Aorta (tissue), 5 donors: ENCODE data around the gene NQO2. TPM values are rescaled to one million over a fixed set of nuclear protein-coding genes. Genes with fewer than 3 reads are reported as not detected.

Experiments
- ATAC-seq: fragments of 200-7000 bp; cut with Tn5 transposase; one replicate; pipeline ENCODE4 v1.9.1; 2022; ENCODE audit warnings: moderate library complexity; ENCODE audit not compliant: low FRiP score
- DNase-seq, 2 donors: peaks; one replicate each; pipeline ENCODE4 v3.0.0-alpha.2; 2020
- H3K27ac ChIP-seq, 2 donors: one replicate each; pipeline ENCODE4 v1.5.1; 2013; ENCODE audit warnings: low read length in 2 of 2, mild to moderate bottlenecking in 2 of 2, moderate library complexity in 2 of 2, control low read depth in 1 of 2, inconsistent platforms in 1 of 2, low read depth in 1 of 2
- H3K27me3 ChIP-seq, 2 donors: one replicate each; pipeline ENCODE4 v1.6.1; 2013; ENCODE audit warnings: control low read depth in 1 of 2, low read length in 1 of 2, mild to moderate bottlenecking in 1 of 2, moderate library complexity in 1 of 2; ENCODE audit not compliant: insufficient read depth in 2 of 2, control insufficient read depth in 1 of 2
- H3K36me3 ChIP-seq, 2 donors: one replicate each; pipeline ENCODE4 v1.6.1; 2013; ENCODE audit warnings: control low read depth in 1 of 2, low read length in 1 of 2, mild to moderate bottlenecking in 1 of 2; ENCODE audit not compliant: insufficient read depth in 2 of 2, control insufficient read depth in 1 of 2
- H3K4me1 ChIP-seq, 2 donors: one replicate each; pipeline ENCODE4 v1.6.1; 2013; ENCODE audit warnings: low read length in 2 of 2, control low read depth in 1 of 2, mild to moderate bottlenecking in 1 of 2, moderate library complexity in 1 of 2; ENCODE audit not compliant: insufficient read depth in 2 of 2, control insufficient read depth in 1 of 2
- H3K4me3 ChIP-seq, 2 donors: one replicate each; pipeline ENCODE4 v1.5.1; 2013; ENCODE audit warnings: low read length in 2 of 2, control low read depth in 1 of 2, mild to moderate bottlenecking in 1 of 2
- H3K9me3 ChIP-seq: one replicate; pipeline ENCODE4 v1.6.1; 2013; ENCODE audit warnings: mild to moderate bottlenecking, low read length; ENCODE audit not compliant: control insufficient read depth
- WGBS, 2 donors: extraction: QIAGEN DNeasy Blood & Tissue Kit; methylation state at CpG; one replicate each; pipeline ENCODE4 v1.1.7; 2013; 5-methylcytosine and 5-hydroxymethylcytosine counted together
- intact Hi-C, 2 donors: fragments of 100-400 bp; cut with DNase I; formaldehyde crosslinking; loops; one replicate each; pipeline versions ENCODE4 v1.14.2 to v1.15.0; 2022
- polyA plus RNA-seq, 2 donors: library from polyadenylated mRNA; stranded (reverse); fragments of 200-250 nt; gene quantifications; one replicate each; pipeline ENCODE4 v1.2.3, GENCODE V29; 2013
- total RNA-seq, 2 donors: library from RNA; stranded (reverse); fragmentation: NEBNext Ultra II Directional; extraction: Animal tissue kit (Norgen Biotek cat#: 25700); gene quantifications; one replicate each; pipeline ENCODE4 v1.2.1, GENCODE V29; 2021
- donor health status: healthy with polysubstance abuse.
- donor health status: Bipolar disorder and iron deficiency.
- donor health status: DM: no; HTN: no; CAD: no.
- donor health status: DM: no; HTN: no; CAD: no.
- donor health status: DM: yes; HTN: yes; CAD: no.

The NQO2 gene
- total and polyA plus RNA-seq, 4 donors, result 23.2 to 58.9 (median 49.4) TPM

DNA sequence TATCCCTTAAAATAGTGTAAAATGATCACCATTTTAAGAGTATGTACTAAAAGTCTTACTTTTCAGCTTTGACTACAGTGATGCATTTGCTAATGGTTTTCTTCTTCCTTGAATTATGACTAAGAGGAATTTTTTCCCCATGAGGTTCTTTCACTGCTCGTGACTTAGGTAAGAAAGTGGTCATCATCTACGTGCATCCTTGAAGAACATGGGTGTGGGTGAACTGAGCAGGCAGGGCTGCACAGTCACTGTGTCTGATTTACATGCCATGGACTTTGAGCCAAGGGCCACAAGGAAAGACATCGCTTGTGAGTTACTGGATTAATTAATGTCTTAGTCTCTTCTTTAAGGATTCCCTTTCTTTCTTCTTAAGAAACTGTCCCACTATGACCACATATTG is 33.3 kb downstream of the NQO2 start:
- Histone ChIP-seq H3K4me1 (no peaks in the 10 kb centered on the region), H3K27ac (no peak overlapping the region), H3K9me3 (no peaks in the 10 kb centered on the region), H3K27me3 (no peaks in the 10 kb centered on the region), H3K4me3 (no peak overlapping the region), H3K36me3 (no peaks in the 10 kb centered on the region)
- DNase-seq (no peak), ATAC-seq (no peak)
- WGBS, 2 donors, result 94 to 95% methylated on average over 3 of the region's 3 CpGs
- intact Hi-C loops, result no loop called here

- DNase-seq (no peak), ATAC-seq (no peak)
- Histone ChIP-seq H3K4me1 (no peaks in the 10 kb centered on the region), H3K36me3 (no peaks in the 10 kb centered on the region), H3K27ac (no peak overlapping the region), H3K9me3 (no peaks in the 10 kb centered on the region), H3K27me3 (no peaks in the 10 kb centered on the region), H3K4me3 (no peak overlapping the region)
- intact Hi-C loops, result no loop called here
- 94 to 95% methylated on average over 5 of the region's 5 CpGs for WGBS, 2 donors
Observed at GRCh38 chr6:3033652-3034051, 34.0 kb downstream of the NQO2 start.

DNA sequence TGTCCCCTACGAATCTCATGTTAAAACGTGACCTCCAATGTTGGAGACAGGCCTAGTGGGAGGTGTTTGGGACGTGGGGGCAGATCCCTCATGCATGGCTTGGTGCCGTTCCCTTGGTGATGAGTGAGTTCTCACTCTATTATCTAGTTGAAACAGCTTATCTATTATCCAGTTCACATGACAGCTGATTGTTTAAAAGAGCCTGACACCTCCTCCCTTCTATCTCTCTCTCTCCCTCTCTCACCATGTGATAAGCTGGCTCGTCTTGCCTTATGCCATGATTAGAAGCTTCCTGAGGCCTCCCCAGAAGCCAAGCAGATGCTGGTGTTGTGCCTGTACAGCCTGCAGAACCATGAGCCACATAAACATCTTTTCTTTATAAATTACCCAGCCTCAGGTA is 35.7 kb downstream of the NQO2 start:
- intact Hi-C loops, result no loop called here
- Histone ChIP-seq H3K36me3 (no peaks in the 10 kb centered on the region), H3K27ac (no peak overlapping the region), H3K9me3 (no peaks in the 10 kb centered on the region), H3K4me1 (no peaks in the 10 kb centered on the region), H3K27me3 (no peaks in the 10 kb centered on the region), H3K4me3 (no peak overlapping the region)
- no peak for ATAC-seq
- 72 to 75% methylated on average over 5 of the region's 5 CpGs for WGBS, 2 donors
- DNase-seq, result no peak

DNA sequence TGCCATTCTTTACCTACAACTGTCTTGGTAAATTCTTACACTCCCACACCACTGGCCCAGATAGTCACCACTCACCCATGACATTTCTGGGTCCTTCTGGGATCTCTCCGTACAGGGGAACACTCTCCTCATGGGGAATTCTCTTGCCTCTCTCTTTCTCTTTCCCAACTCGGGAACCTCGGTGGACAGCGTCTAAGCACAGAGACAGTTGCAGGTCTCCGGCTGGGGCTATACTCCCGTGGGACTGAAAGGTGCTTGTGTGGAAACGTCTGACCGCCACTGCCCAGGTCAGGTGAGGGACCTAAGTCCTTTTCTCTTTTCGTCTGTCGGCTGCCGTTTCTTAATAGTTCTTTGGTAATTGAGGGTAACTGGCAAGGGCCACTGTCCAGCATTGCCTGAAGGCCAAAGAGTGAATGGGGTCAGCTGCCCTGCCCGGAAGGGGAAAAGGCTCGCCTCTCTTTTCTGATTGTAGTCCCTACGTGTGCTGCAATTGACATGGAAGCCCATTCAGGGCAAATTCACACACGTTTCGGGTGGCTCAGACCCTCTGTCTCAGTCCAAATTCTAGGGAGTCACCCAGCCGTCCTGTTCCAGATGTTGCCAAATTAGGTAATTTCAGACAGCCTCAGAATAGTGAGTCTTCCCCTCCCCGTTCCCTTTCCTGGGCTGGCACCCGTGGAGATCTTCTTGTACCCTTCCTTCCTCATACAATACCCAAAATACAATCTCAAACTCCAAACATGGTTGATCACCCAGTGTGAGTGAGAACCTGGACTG is 37.4 kb downstream of the NQO2 start:
- Histone ChIP-seq H3K27me3 (no peaks in the 10 kb centered on the region), H3K4me3 (no peak overlapping the region), H3K36me3 (no peaks in the 10 kb centered on the region), H3K4me1 (no peaks in the 10 kb centered on the region), H3K27ac (no peak overlapping the region), H3K9me3 (no peaks in the 10 kb centered on the region)
- no peak for ATAC-seq
- intact Hi-C loops, result no loop called here
- WGBS, 2 donors, result 77 to 81% methylated on average over 19 of the region's 19 CpGs
- no peak for DNase-seq

- DNase-seq (no peak), ATAC-seq (no peak)
- no peaks in the 10 kb centered on the region for H3K27me3 ChIP-seq
- no peak overlapping the region for H3K27ac ChIP-seq
- no peaks in the 10 kb centered on the region for H3K36me3 ChIP-seq
- H3K4me1 ChIP-seq, result no peaks in the 10 kb centered on the region
- H3K4me3 ChIP-seq, result no peak overlapping the region
- 49 to 50% methylated on average over 7 of the region's 7 CpGs for WGBS, 2 donors
- no peaks in the 10 kb centered on the region for H3K9me3 ChIP-seq
- intact Hi-C loops, result no loop called here
Observed at GRCh38 chr6:3037638-3038365, 38.1 kb downstream of the NQO2 start.

- no peaks in the 10 kb centered on the region for H3K36me3 ChIP-seq
- no peaks in the 10 kb centered on the region for H3K27me3 ChIP-seq
- no peak overlapping the region for H3K4me3 ChIP-seq
- no peaks in the 10 kb centered on the region for H3K9me3 ChIP-seq
- H3K4me1 ChIP-seq, result no peaks in the 10 kb centered on the region
- WGBS, 2 donors, result 56 to 61% methylated on average over 3 of the region's 3 CpGs
- ATAC-seq (no peak), DNase-seq (no peak)
- intact Hi-C loops, result no loop called here
- no peak overlapping the region for H3K27ac ChIP-seq
Observed at GRCh38 chr6:3039384-3039783, 39.7 kb downstream of the NQO2 start.

- WGBS, 2 donors, result 96 to 98% methylated on average over 3 of the region's 3 CpGs
- ATAC-seq (no peak), DNase-seq (no peak)
- no peaks in the 10 kb centered on the region for H3K4me1 ChIP-seq
- intact Hi-C loops, result no loop called here
- no peaks in the 10 kb centered on the region for H3K9me3 ChIP-seq
- no peak overlapping the region for H3K4me3 ChIP-seq
- H3K27me3 ChIP-seq, result no peaks in the 10 kb centered on the region
- H3K36me3 ChIP-seq, result no peaks in the 10 kb centered on the region
- H3K27ac ChIP-seq, result no peak overlapping the region
Observed at GRCh38 chr6:3041147-3041546, 41.5 kb downstream of the NQO2 start.

GRCh38 chr6:3041606-3042005 is 41.9 kb downstream of the NQO2 start:
- Histone ChIP-seq H3K36me3 (no peaks in the 10 kb centered on the region), H3K27ac (no peak overlapping the region), H3K9me3 (no peaks in the 10 kb centered on the region), H3K4me3 (no peak overlapping the region), H3K4me1 (no peaks in the 10 kb centered on the region), H3K27me3 (no peaks in the 10 kb centered on the region)
- intact Hi-C loops, result no loop called here
- no peak for DNase-seq
- WGBS, 2 donors, result 75 to 81% methylated on average over 2 of the region's 2 CpGs
- ATAC-seq, result no peak

DNA sequence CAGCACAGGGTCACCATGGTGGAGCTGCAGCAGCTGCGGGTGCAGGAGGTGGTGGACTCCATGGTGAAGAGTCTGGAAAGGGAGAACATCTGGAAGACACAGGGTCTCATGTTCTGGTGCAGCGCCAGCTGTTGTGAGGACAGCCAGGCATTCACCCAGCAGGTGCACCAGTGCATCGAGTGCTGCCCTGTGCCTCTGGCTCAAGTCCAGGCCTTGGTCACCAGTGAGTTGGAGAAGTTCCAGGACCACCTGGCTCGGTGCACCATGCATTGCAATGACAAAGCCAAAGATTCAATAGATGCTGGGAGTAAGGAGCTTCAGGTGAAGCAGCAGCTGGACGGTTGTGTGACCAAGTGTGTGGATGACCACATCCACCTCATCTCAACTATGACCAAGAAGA is 45.7 kb downstream of the NQO2 start:
- H3K4me1 ChIP-seq, result no peaks in the 10 kb centered on the region
- no peaks in the 10 kb centered on the region for H3K27me3 ChIP-seq
- no peaks in the 10 kb centered on the region for H3K36me3 ChIP-seq
- intact Hi-C loops, result loop anchor here in 1 of 2 donors (5.0 kb wide), 1 partner anchor 33 kb away; no protein-coding TSS in a partner anchor
- WGBS, 2 donors, result 74 to 76% methylated on average over 5 of the region's 5 CpGs
- DNase-seq (no peak), ATAC-seq (no peak)
- no peak overlapping the region for H3K27ac ChIP-seq
- H3K4me3 ChIP-seq, result no peak overlapping the region
- H3K9me3 ChIP-seq, result no peaks in the 10 kb centered on the region
